GM10266 (cell line): ENCODE results near the gene LONRF2.

Experiments
- DNase-seq: peaks from one replicate; pipeline ENCODE4 v3.0.0; 2012; ENCODE audit errors: extremely low spot score
- TF ChIP-seq, protein P1 (sequence below): IDR thresholded peaks from 2 replicates; pipeline ENCODE4 v1.5.1; 2012; ENCODE audit warnings: mild to moderate bottlenecking, low read depth; ENCODE audit not compliant: control insufficient read depth, insufficient read depth; ENCODE audit errors: missing control alignments

LONRF2 gene

DNA sequence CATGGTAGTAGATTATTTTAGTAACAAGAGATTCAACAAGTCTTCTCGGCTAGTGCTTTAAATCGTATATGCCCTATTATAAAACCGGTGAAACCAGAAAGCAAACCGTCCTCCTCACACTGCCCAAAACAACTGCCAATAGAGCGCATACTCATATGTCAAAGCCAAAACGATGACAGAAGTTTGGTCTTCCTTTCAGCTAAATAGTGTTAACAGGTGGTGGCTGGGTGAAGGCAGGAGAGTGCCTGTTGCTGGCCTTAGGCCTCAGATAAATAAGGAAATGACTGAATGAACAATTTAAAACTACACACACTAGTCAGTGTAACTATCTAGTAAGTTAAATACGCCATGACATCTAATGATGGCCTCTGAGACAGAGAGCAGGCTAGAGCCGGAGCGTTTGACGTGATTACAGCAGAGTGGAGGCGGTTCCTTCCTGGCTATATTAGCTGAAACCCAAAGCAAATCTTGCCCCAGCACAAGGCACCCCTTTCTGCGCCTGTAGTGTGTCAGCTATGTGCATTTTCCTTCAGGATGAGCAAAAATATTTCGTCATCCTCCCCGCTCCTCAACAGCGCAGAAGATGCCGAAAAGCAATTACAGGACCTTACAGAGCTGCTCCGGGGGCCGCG lies 1.6 kb downstream of the LONRF2 start:
- no peak for DNase-seq
- TF ChIP-seq, protein P1, sequence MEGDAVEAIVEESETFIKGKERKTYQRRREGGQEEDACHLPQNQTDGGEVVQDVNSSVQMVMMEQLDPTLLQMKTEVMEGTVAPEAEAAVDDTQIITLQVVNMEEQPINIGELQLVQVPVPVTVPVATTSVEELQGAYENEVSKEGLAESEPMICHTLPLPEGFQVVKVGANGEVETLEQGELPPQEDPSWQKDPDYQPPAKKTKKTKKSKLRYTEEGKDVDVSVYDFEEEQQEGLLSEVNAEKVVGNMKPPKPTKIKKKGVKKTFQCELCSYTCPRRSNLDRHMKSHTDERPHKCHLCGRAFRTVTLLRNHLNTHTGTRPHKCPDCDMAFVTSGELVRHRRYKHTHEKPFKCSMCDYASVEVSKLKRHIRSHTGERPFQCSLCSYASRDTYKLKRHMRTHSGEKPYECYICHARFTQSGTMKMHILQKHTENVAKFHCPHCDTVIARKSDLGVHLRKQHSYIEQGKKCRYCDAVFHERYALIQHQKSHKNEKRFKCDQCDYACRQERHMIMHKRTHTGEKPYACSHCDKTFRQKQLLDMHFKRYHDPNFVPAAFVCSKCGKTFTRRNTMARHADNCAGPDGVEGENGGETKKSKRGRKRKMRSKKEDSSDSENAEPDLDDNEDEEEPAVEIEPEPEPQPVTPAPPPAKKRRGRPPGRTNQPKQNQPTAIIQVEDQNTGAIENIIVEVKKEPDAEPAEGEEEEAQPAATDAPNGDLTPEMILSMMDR = no peak

DNA sequence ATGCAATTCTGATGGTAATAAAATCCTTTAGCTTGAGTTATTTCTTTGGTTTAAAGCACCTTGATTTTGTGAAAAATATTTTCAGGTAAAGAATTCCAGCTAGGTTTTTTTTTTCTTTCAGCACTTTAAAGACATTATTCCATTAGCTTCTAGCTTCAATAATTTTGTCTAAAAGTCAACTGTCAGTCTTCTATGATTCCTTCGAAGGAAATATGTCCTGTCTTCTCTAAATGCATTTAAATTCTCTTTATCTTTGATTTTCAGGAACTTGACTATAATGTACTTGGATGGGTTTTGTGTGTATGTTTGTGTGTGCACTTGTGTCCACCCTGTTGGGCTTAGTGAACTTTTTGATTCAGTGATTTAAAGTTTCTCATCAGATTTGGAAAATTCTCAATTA lies 4.7 kb downstream of the LONRF2 start:
- TF ChIP-seq, protein P1 = no peak
- DNase-seq = no peak

DNA sequence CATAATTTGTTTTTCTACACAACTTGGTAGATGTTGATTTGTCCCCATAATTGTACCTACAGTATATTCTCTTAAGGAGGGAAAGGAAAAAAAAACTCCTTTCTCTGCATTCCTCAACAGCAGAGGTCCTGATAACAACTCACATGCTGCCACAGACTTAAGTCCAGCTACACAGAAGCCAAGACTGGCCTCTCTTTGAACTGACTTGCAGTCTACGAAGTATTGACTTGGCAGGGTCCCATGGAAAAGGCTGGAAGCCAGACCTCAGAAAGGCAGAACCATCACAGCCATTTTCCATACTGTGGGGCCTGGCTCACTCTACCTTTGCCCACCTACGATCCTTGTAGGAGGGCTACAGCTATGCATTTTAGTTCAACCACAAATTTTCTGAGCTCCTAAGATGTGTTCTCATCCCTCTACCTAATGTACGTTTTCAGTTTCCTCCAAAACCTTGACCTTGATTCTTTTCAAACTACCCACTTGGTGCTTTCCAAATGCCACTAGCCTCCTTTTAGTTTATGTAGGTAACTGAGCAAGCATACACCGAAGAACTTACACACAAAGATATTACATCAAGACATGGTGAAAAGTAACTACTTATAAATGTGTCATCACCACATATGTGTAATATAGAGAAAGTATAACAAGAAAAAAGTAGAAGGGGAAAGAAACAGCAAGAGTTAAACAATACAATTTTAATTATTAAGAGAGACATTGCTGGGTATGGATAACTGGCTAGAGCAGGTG lies 12.2 kb downstream of the LONRF2 start:
- TF ChIP-seq, protein P1 = no peak
- no peak for DNase-seq

DNA sequence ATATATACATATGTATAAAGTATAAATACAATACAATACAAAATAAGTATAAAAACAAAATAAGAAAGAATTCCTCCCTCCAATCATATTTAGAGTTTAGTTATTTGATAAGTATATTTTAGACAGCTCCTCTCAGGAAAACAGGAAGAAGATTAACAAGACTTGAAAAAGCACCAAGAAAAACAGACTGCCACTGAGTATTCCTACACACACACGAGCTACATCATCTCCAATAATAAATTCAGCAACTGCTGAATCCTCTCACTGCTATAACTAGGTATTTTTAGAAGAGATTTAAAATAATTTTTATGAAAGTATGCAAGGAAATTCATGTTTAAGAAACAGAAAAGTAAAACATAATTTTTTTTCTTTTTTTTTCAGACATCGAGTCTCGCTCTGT lies 13.0 kb downstream of the LONRF2 start:
- TF ChIP-seq, protein P1 = no peak
- DNase-seq = no peak

DNA sequence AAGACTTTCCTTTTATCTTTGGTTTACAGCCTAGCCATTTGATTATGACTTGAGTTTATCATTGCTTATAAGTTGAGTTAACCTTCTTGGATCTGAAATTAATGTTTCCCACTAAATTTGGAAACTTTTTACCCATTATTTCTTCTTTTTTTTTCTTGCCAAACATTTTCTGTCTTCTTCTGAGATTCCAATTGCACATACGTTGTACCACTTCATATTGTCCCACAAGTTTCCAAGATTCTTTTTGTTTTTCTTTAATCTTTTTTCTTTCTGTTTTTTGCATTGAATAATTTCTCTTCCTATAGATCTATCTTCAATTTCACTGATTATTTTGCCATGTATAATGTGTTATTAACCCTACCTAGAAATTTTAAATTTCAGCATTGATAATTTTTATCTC lies 18.6 kb downstream of the LONRF2 start:
- no peak for DNase-seq
- TF ChIP-seq, protein P1 = no peak

DNA sequence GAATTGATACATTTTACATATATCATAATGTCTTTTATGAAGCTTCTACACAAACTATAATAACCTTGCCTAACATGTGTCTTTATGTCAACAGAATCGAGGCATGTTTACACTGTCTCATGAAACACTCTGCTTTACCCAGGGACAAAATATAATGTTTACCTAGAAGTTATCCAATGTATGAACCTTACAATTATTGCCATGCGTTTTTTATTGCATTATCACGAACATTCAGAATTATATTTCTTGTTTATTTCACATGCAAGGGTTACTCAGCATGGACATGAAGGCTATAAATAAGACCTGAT lies 19.8 kb downstream of the LONRF2 start:
- TF ChIP-seq, protein P1 = no peak
- no peak for DNase-seq

DNA sequence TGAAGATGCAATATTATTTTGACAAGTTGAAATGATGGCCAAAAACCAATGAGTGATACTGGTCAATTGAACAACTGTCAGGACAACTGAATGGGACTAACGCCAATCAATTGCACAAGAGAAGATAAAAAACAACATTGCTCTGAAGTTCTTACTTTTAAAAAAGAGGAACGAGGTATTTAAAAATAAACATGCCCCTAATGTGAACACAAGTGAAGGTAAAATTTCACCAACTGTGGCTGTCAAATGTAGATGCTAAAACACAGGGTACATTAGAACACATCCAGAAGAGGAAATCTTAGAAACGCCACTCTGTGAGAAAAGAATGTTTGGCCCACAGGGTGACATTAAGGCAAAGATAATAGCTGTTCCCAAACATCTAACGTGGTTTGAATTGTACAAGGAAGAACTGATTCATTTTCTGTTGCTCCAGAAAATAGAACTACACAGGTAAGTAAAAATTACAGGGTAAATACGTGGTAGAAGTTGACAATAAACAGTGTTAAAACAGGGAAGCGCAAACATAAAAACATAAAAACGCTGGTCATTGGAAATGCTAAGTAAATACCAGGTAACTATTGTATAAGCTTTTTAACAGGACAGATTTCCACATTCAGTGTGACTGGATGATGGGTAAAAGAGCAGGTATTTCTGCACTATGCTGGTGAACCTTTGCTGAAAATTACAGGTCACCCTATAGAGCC lies 20.3 kb downstream of the LONRF2 start:
- no peak for DNase-seq
- TF ChIP-seq, protein P1 = no peak
